ENCODE results near the gene MRPL27.
A peak's percentile ranks its signal among the peaks of the same experiment; 100 is the strongest.
"Not testable (repeated sequence)": the region's sequence is repeated elsewhere in the genome, so short reads cannot be mapped to it uniquely, and the experiment has no call there.

The MRPL27 gene

DNA sequence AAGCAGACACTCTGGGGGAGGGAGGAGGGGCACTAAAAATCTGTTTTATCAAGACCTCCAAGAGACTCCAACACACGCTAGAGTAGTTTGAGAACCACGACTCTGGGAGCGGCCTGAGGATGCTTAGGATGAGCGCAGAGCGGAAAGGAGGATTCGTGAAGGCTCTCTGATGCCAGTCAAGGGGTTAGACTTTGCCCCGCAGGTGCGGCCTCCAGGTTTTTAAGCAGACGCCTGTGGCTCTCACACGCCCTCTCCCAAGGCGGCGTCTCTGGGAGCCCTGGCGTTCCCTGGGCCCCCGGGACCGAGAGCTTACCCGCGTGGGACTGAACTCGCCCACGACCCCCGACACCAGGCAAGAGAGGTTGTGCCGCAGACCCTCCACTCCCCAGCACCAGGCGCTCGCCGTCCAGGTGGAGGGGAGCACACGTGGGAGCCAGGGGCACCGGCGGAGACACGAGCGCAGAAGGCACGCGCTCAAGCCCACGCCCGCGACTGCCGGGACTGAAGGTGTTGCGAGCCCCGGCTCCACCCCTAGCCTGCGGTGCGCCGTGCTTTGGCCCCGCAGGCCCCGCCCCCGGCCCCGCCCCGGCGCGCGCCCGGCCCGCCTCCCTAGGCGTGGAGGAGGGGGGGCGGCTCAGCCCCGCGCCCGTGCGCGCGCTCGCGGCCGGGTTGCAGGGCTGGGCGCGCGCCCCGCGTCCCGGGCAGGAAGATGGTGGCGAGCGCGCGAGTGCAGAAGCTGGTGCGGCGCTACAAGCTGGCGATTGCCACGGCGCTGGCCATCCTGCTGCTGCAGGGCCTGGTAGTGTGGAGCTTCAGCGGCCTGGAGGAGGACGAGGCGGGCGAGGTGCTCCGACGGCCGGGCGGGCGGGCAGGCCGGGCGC is 27.3 kb downstream of the MRPL27 start, which contains the start of gene XYLT2:
XYLT2 (plus strand) TSS at position 695 of the 881 bp plus-strand sequence; CDS start at position 710, 15 bp downstream.
- no peak for DNase-seq (ENCODE audit: low read depth)

DNA sequence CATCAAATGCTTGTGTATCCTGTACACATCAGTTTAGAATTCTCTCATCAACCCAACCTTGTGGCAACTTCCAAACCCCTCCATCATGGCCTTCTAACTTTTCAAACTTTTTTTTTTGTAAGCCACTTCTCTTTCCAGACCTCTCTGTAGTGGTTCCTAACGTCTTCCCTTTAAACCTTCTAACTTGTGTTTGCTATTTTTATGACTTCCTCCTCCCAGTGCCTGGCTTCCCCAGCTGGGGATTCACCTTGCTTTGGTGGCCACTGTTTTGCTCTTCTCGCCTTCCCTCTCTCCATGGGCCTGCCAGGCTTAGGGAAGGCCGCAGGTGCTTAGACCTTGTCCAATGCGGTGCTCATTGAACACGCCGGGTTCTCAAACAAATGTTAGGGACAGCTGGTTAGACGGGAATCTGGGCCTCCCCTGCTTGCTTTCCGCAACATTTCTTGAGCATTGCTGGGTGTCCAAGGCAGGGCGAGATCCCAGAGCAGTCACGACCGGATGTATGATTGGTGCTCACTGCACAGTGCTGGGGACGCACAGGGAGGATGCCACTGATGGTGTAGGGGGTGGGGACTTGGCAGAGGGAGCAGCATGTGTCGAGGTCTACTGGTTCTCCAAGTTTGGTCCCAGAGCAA is 28.1 kb downstream of the MRPL27 start:
- no peak for DNase-seq (ENCODE audit: low read depth)

DNA sequence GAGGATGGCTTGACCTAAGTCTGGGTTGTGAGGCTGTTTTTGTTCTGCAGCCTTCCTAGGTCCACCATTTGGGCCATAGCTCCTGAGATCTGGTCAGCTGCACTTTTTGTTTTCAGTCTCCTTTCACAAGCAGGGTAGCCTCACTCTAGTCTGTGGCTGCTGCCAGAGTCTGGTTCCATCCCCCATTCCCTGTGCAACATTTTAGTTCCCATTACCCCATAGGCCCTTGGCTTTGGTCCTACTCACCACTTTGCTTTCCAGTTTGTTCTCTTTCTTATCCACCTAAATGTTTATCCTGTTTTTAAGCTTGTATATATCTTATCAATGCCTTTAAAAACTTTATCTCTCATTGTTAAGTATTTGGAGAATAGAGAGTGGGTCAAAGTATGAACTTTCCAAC is 33.6 kb downstream of the MRPL27 start:
- no peak for DNase-seq (ENCODE audit: low read depth)

DNA sequence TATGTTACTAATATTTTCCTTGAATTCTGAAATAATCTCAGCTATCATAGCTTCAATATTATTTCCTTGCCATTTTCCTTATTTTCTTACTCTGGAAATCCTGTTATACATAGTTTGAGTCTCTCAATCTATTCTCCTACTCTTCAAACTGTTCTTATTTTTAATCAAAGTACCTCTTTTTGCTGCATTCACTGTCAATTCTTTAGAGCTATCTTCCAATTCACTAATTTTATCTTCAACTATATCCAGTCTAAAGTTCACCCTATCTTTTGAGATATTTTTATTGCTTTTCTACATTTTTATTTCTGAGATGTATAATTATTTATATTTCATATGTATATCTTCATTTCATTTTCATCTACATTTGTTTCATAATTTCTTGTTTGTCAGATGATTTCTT is 34.3 kb downstream of the MRPL27 start:
- DNase-seq (ENCODE audit: low read depth): no peak

DNA sequence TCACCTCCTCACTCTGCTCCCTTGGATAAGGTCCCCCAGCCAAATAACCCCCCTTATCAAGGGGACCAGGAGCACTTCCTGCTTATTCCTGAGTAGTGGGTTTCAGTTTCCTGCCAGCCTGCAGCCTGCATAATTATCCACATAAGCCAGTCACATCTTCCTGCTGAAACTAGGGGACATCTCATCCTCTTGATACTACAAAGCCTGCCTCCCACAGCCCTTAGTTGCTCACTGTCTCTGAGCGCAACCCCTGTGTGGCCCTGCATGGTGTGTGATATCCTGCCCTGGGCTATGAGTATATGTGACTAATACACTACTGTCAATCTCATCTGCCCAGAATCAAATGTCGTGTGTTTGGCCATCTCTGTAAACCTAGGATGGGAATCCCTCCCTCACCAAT is 35.0 kb downstream of the MRPL27 start:
- DNase-seq (ENCODE audit: low read depth): no peak

DNA sequence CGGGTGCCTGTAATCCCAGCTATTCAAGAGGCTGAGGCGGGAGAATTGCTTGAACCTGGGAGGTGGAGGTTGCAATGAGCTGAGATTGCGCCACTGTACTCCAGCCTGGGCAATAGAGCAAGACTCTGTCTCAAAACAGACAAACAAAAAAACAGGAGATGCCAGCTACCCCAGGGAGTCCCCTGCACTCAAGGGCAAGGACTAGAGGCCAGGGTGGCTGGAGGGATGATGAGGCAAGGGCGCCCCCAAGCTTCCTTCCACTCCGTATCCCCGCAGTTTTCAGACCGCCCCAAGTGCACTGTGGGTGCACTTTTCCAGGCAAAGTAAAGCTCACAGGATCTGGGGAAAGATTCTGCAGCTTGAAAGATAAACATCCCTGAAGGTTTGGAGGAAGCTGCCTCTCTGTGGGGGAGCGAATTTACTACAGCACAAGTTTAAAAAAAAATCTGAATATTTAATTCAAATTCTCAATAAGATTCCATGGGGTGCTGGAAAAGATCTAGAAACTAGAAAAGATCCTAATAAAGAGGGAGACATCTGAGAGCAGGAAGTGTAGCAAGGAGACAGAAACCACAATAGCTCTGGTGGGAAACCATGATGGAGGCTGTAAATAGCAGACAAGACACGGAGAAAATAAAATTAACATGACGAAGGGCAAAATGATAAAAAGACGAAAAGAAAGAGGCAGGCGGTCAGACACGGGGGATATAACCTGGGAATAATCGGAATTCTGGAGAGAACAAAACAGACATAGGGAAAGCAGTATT is 39.5 kb downstream of the MRPL27 start:
- DNase-seq (ENCODE audit: low read depth): not testable (repeated sequence)

DNA sequence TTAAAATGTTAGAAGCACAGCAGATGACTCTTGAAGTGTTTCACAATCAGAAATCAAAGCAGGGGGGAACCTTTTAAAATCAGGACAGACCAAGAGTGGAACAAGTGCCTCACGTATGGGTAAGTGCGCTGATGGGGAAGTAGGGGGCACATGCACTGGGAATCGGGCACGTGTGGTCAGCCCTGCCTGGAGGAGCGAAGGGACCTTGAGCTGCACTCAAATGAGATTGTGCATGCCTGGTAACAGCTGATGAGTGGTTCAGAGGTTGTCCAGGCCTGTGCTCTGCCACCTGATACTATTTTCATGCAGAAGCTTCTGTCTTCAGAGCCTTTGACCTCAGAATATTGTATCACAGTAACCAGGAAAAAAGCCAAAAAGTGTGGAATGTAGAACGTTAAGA is 40.8 kb downstream of the MRPL27 start:
- DNase-seq (ENCODE audit: low read depth): no peak

DNA sequence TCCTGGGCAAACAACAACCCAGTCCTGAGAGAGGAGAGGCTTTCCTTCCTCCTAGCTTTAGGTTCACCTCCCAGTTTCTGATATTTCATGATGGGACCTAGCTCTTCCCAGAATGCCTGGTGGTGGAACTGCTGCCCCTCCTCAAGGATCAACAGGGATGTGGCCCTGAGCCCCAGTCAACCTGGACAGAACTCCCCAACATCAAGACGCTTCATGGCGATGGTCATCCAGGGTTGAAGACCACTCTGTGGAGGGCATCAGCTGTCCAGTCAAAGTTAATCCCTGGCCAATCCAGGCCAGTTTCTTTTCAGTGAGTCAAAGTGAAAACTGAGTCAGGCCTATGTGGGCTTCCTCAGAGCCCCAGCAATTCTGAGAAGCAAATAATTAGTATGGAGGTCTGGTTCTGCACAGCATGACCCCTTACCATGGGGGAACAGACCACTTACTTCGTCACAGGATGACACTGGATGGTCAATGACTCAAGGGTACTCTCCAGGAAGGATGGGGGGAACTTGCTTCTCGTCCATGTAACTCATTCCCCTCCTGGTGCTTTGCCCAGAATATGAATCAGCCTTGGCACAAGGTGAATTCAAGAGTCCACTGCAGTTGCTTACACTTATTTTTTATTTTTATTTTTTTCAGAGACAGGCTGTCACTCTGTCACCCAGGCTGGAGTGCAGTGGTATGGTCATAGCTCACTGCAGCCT is 41.7 kb downstream of the MRPL27 start:
- peak; percentile 45 for DNase-seq (ENCODE audit: low read depth)

DNA sequence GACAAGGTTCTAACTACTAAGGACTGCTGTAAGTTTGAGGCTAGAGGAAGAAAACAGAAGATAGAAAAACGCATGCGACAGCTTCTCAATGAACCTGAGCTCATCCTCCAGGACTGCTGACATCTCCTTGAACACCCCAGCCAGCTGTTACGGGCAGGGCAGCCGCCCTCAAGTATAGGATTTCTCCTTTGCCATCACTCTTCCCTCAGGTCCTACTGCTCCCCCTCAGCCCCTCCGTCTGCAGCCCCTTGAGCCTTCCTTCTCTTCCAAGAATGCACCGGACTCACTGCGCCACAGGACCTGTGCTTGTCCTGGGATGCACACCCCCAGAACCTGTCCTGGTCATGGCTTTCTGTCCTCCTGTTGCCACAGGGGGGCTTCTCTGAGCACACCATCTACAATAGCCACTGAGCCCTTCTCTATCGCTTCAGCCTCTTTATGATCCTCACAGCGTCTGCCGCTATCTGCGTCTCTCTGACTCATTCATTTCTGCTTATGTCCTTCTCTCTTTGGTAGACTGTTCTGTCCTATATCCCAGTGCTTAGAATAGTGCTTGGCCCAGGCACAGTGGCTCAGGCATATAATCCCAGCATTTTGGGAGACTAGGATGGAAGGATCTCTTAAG is 42.7 kb downstream of the MRPL27 start:
- no peak for DNase-seq (ENCODE audit: low read depth)

DNA sequence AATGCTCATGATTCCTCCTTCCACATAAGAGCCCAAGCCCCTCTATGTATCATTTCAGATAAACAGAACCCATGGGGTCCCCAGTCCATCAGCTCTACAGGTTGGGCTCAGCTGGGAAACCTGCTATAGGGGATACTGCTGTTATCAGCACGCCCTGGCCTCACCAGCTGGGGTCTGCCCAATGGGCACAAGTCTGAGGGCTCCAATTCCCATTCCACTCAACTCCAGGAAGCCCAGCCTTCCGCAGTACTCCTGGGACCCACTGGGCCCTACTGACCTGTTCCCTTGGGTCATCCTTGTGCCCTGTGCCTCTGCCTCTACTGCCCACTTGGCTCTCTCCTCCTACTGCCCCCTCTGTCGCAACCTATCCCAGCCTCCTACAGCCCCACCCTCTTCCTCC is 43.3 kb downstream of the MRPL27 start:
- DNase-seq (ENCODE audit: low read depth): no peak

DNA sequence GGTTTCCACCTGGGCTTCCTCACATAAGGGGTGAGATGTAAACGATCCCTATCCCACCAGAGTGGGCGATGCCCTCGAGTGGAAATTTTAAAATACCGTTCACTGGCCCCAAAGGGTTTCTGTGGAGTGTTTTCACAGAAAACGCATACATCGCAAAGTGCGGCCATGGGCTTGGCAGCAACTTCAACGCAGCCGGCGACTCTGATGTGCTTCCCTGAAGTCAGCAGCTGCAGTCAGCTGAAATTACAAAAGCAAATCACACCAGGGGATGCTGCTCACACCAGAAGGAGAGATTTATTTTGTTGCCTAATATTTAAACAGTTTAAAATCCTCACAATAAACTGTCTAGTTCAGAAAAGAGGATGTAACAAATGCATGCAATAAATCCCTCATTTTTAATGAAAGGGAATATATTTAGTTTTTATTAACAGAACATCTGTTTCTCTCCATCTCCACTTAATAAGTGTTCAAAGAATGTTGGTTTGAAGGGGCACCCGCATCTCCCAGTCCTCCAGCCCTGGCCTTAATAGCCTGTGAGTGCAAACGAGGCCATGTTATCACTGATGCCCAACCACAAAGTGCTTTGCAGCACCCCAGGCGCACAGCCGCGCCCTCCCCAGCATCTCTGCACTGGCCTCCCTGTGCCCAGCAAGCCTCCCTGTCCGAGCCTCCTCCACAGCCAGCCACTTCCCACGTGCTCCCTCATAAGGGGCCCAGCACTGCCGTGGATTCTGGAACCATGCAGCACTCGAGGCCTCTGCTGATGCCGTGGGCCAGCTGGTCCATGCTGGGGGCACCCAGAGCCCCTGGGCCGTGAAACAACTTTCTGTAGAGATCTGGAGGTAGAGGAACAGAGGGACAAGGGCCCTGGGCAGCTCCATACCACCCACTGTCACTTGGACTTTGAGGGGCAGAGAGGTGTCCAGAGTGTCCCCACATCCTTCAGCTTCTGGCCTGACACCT is 44.3 kb downstream of the MRPL27 start:
- DNase-seq (ENCODE audit: low read depth): no peak

DNA sequence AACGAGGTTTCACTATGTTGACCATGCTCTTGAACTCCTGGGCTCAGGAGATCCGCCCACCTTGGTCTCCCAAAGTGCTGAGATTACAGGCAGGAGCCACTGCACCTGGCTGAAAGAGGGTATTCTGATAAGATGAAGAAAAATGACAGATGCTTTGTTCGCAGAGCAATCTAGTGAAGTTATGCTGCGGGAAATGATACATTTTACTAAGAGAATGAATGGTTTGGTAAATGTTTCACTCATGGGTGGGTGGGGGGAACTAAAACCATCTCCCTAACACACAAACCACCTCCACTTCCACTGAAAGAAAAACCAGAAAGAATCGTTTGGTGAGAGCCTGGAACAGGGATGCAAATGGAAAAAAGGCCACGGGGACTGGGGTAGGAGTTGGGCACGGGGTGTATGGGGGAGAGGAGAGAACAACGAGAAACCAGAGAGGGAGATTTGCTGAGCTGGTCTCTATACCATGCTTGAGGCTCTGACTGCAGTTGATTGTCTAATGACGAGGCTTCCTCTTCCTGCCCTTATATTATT is 46.1 kb downstream of the MRPL27 start:
- DNase-seq (ENCODE audit: low read depth): no peak

DNA sequence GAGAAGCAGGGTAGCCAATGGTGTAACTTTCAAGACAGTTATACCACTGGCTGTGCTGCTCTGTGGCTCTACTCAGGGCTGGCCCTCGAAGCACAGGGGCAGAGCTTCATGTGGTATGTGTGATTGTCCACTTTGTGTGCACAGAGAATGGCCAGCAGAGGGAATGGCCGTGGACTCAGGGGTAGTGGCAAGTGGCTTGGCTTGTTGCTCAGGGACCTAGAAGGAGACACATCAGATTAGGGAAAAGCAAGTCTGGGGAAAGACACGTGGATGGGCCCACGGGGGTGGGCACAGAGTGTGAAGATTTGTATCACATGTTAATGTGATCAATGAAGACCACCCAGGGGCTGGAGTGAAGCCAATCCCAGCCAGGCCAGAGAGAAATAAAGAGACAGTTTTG is 47.1 kb downstream of the MRPL27 start:
- DNase-seq (ENCODE audit: low read depth): no peak

DNA sequence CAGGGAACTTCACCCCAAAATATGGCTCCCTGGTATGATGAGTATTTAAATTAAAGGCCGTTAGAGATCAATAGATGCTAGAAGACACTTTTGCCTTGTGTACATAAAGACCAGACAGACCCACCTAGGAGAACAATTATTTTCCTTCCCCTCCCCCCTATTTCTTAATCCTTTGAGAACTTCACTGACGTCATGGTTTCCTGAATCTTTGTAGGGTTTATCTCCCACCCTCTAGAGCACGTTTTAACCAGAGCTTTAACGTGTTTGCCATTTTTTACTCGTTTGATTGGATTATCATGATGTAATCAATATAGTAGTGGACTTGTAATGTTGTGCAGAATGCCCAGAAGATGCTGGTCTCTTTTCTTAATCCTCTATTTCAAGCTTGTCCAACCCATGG is 49.9 kb downstream of the MRPL27 start:
- no peak for DNase-seq (ENCODE audit: low read depth)

DNA sequence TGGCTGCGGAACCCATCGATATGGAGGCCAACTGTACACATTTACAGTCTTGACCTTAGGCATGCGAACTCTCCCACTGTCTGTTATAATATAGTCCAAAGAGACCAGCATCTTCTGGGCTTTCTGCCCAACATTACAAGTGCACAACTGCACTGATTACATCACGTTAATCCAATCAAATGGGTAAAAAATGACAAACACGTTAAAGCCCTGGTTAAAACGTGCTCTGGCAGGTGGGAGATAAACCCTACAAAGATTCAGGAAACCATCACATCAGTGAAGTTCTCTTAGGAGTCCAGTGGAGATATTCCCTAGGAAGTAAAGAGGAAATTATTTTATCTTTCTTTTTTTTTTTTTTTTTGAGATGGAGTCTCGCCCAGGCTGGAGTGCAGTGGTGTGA is 50.7 kb downstream of the MRPL27 start:
- DNase-seq (ENCODE audit: low read depth): no peak

DNA sequence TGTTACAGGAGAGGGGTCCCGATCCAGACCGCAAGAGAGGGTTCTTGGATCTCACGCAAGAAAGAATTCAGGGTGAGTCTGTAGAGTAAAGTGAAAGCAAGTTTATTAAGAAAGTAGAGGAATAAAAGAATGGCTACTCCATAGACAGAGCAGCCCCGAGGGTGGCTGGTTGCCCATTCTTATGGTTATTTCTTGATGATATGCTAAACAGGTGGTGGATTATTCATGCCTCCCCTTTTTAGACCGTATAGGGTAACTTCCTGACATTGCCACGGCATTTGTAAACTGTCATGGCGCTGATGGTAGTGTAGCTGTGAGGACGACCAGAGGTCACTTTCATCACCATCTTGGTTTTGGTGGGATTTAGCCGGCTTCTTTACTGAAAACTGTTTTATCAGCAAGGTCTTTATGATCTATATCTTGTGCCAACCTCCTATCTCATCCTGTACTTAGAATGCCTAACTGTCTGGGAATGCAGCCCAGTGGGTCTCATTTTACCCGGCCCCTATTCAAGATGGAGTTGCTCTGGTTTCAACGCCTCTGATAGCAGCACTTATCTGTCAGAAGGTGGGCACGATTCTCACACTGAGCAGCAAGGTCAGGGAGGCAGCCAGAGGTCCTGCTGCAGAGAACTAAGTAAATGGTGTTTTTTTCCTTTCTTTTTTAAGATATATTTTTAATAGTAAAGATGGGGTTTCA is 53.5 kb downstream of the MRPL27 start:
- DNase-seq (ENCODE audit: low read depth): no peak

DNA sequence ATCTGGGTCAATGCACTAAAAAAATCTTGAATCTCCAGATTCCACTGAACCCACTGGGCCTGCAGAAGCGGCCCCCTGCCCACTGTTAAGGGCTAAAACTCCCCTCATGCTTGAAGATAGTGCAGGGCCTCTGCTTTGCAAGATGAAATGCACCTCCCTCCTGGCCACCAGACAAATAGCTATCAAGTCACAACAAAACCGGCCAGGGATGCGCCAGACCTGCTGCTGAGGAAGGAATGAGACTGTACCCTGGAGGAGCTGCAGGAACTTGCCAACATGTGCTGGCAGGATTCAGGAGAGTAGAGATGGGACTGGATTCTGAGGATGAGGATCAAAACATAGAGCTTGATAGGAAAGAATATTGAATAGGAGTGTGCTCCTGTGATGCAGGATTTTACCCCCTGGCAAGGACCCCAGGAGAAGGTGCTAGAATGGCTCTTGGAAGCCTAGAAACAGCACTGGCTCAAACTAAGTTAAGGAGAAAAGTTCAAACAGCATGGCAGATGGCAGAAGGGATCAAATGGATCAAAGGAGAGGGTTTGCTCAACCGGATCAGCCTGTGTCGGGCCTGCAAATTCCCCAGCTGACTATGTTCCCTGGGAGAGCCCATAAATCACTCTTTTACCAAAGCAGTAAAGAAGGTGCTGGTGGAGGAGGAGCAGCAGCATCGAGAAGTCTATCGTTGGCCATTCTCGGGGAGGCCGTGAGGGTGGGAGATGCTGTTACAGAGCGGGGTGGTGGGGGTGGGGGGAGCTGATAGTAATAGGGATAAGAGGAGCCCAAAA is 54.3 kb downstream of the MRPL27 start:
- no peak for DNase-seq (ENCODE audit: low read depth)

Measured in non-pigmented ciliary epithelial cell (primary cell).